ENCODE data around the gene SURF2. TPM values are rescaled to one million over a fixed set of nuclear protein-coding genes. Genes with fewer than 3 reads are reported as not detected.

SURF2 gene
- polyA plus RNA-seq, 3 donors = 17.5 to 24.7 (median 17.6) TPM

GRCh38 chr9:133397895-133398294, 41.5 kb downstream of the SURF2 start:
- intact Hi-C loops (cut with micrococcal nuclease) = no loop called here
- H3K4me1 Mint-ChIP-seq = no peaks in the 10 kb centered on the region

DNA sequence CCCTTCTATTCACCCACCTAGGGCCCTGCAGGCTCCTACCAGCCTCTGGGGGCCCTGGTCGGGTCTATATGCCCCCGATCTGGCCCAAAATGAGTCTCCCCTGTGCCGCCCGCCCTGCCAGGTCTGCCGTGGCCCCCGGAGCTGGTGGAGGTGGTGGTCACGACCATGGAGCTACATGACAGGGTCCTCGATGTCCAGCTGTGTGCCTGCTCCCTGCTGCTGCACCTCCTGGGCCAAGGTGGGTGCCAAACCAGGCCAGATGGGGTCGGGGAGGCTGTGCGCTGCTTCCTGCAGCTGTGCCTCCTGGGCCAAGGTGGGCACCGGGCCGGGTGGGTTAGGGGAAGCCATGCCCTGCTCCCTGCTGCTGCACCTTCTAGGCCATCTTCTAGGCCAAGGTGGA, 43.9 kb downstream of the SURF2 start:
- H3K27ac Mint-ChIP-seq = no peak overlapping the region

More at GRCh38 chr9:133397895-133398294, 41.5 kb downstream of the SURF2 start:
- Mint-ChIP-seq H3K9me3 (no peaks in the 10 kb centered on the region), H3K36me3 (no peaks in the 10 kb centered on the region), H3K27me3 (ENCODE audit: low read depth in 3 of 3) (peaks cover 0 to 18% (median 10%) of the 10 kb centered on the region in 3 donors), H3K4me3 (no peak overlapping the region), H3K27ac (no peak overlapping the region)
- no peak overlapping the region for H2AFZ ChIP-seq (ENCODE audit: insufficient read depth, low read depth, low read length, poor library complexity, severe bottlenecking)
- H3K9ac ChIP-seq (ENCODE audit: insufficient read depth, low read length, poor library complexity, severe bottlenecking) = no peak overlapping the region
- H3K79me2 ChIP-seq (ENCODE audit: insufficient read depth, low read length) = no peaks in the 10 kb centered on the region
- H3K4me1 ChIP-seq (ENCODE audit: control insufficient read depth in 1 of 2, insufficient read depth in 2 of 2, low read length in 2 of 2) = no peaks in the 10 kb centered on the region
- H3K4me3 ChIP-seq (replicated peaks in 1 of 3; ENCODE audit: low read depth in 2 of 3, low read length in 3 of 3) = no peak overlapping the region
- no peak for TF ChIP-seq CTCF (IDR thresholded peaks at IDR 0.05)
- H3K4me2 ChIP-seq (replicated peaks; ENCODE audit: extremely low read depth, low read length, poor library complexity, severe bottlenecking) = no peak overlapping the region
- DNase-seq = no peak
- peaks cover 2% of the 10 kb centered on the region for H4K20me1 ChIP-seq (ENCODE audit: insufficient read depth, low read length)
- H3K9me3 ChIP-seq (replicated peaks in 1 of 2; ENCODE audit: control insufficient read depth in 1 of 2, insufficient read depth in 1 of 2, low read length in 2 of 2) = no peaks in the 10 kb centered on the region
- WGBS (ENCODE audit: insufficient coverage) = 81% methylated on average over 6 of the region's 9 CpGs
- H3K27me3 ChIP-seq (ENCODE audit: control insufficient read depth in 2 of 2, insufficient read depth in 2 of 2, low read length in 2 of 2) = no peaks in the 10 kb centered on the region
- H3K27ac ChIP-seq (ENCODE audit: low read depth in 1 of 2, low read length in 2 of 2) = no peak overlapping the region
- H3K36me3 ChIP-seq (replicated peaks in 1 of 2; ENCODE audit: control insufficient read depth in 1 of 2, insufficient read depth in 2 of 2, low read length in 2 of 2) = peaks cover 0 to under 1% of the 10 kb centered on the region in 2 donors

More for the DNA sequence above, 43.9 kb downstream of the SURF2 start:
- H3K4me3 ChIP-seq (replicated peaks in 1 of 3; ENCODE audit: low read depth in 2 of 3, low read length in 3 of 3) = no peak overlapping the region
- intact Hi-C loops (cut with micrococcal nuclease) = loop anchor here in 1 of 2 donors (10.0 kb wide), 1 partner anchor 165 kb away; no protein-coding TSS in a partner anchor
- no peak for TF ChIP-seq CTCF (IDR thresholded peaks at IDR 0.05)
- H3K36me3 ChIP-seq (replicated peaks in 1 of 2; ENCODE audit: control insufficient read depth in 1 of 2, insufficient read depth in 2 of 2, low read length in 2 of 2) = peaks cover 19% of the 10 kb centered on the region in 2 donors
- H4K20me1 ChIP-seq (ENCODE audit: insufficient read depth, low read length) = peaks cover 3% of the 10 kb centered on the region
- no peak overlapping the region for H3K27ac ChIP-seq (ENCODE audit: low read depth in 1 of 2, low read length in 2 of 2)
- no peak overlapping the region for H2AFZ ChIP-seq (ENCODE audit: insufficient read depth, low read depth, low read length, poor library complexity, severe bottlenecking)
- peaks cover 1 to 8% (median 4%) of the 10 kb centered on the region in 3 donors for H3K27me3 Mint-ChIP-seq (ENCODE audit: low read depth in 3 of 3)
- H3K4me3 Mint-ChIP-seq = no peak overlapping the region
- no peak for DNase-seq
- no peaks in the 10 kb centered on the region for H3K4me1 ChIP-seq (ENCODE audit: control insufficient read depth in 1 of 2, insufficient read depth in 2 of 2, low read length in 2 of 2)
- H3K9me3 Mint-ChIP-seq = no peaks in the 10 kb centered on the region
- H3K4me1 Mint-ChIP-seq = no peaks in the 10 kb centered on the region
- H3K79me2 ChIP-seq (ENCODE audit: insufficient read depth, low read length) = no peaks in the 10 kb centered on the region
- 91% methylated on average over 11 of the region's 12 CpGs for WGBS (ENCODE audit: insufficient coverage)
- H3K27me3 ChIP-seq (ENCODE audit: control insufficient read depth in 2 of 2, insufficient read depth in 2 of 2, low read length in 2 of 2) = no peaks in the 10 kb centered on the region
- no peak overlapping the region for H3K4me2 ChIP-seq (replicated peaks; ENCODE audit: extremely low read depth, low read length, poor library complexity, severe bottlenecking)
- peaks cover 6 to 13% of the 10 kb centered on the region in 2 donors for H3K36me3 Mint-ChIP-seq
- H3K9ac ChIP-seq (ENCODE audit: insufficient read depth, low read length, poor library complexity, severe bottlenecking) = no peak overlapping the region
- no peaks in the 10 kb centered on the region for H3K9me3 ChIP-seq (replicated peaks in 1 of 2; ENCODE audit: control insufficient read depth in 1 of 2, insufficient read depth in 1 of 2, low read length in 2 of 2)
